Mammary epithelial cell (primary cell): ENCODE data around the gene MATN1.

Experiments used
- CTCF ChIP-seq, 2 donors: IDR thresholded peaks in 1 of 2; conservative IDR thresholded peaks in 1 of 2; 2 replicates each; pipeline ENCODE4 v1.5.1; 2011 to 2012; ENCODE audit warnings: inconsistent platforms in 2 of 2, low read length in 2 of 2, mild to moderate bottlenecking in 2 of 2, control low read depth in 1 of 2, low read depth in 1 of 2; ENCODE audit not compliant: insufficient read depth in 1 of 2; ENCODE audit errors: extremely low read depth in 1 of 2
- EZH2 ChIP-seq: IDR thresholded peaks from 2 replicates; pipeline ENCODE4 v1.6.1; 2012; ENCODE audit warnings: low read length, inconsistent platforms, borderline replicate concordance

DNA sequence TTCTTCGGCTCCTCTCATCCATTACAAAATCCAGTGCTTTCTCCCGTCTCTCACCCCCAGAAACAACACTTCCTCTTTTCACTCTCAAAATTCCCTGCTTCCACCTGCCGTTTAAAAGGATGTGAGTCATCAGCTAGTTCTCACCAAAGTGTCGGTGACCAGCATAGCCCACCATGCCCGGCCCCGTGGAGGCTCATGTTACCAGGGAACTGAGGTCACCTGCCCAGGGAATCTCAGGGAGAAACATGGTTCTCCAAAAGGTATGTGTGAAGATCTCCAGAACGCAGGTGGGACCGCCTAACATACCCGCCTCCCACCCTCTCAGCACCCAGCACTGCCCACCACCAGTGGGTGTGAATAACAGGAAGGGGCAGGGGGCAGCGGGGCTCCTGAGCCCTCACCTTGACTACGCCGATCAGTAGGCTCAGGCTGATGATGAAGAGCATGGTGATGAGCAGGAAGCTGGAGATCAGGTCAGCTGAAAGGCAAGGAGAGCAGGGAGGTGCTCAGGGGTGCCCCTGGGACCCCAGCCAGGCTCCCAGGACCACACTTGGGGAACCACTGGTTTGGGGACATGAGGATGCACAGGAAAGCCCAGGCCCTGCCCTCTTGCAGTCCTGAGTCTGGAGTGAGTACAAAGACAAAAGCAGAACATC is 18.0 kb upstream of the MATN1 start:
- no peak for TF ChIP-seq CTCF (conservative IDR thresholded peaks at IDR 0.05 in 1 of 2, IDR thresholded peaks at IDR 0.05 in 1 of 2; ENCODE audit: extremely low read depth in 1 of 2, insufficient read depth in 1 of 2, low read depth in 1 of 2, low read length in 2 of 2)
- TF ChIP-seq EZH2: no peak
